GM12878 (cell line): Measurements from ENCODE around the gene ZNF689. TPM values are rescaled to one million over a fixed set of nuclear protein-coding genes. Genes with fewer than 3 reads are reported as not detected.

ENCODE experiments used
- ATAC-seq: fragments of 200-7000 bp; cut with Tn5 transposase; 3 replicates; pipeline ENCODE4 v1.9.1; 2020; ENCODE audit warnings: mild to moderate bottlenecking, moderate library complexity
- BruUV-seq: library from RNA; stranded (reverse); fragments of 400-500 nt; replicated peaks from 2 replicates; lab custom pipeline; 2021; lab: Mats Ljungman, UMichigan
- CTCF ChIA-PET: fragments of 300-600 bp; sonication (Branson Sonifier 250); formaldehyde crosslinking; extraction: SDS; loops from one replicate; lab custom pipeline; 2021; ENCODE audit warnings: inconsistent platforms; lab: Yijun Ruan, JAX
- POLR2A ChIA-PET: fragments of 350-600 bp; formaldehyde crosslinking; extraction: SDS; loops from one replicate; lab custom pipeline; 2021; ENCODE audit warnings: inconsistent platforms; lab: Charles Lee
- RAD21 ChIA-PET: fragments of 300-600 bp; sonication (Branson Sonifier 250); formaldehyde crosslinking; loops from one replicate; lab custom pipeline; 2023; ENCODE audit warnings: antibody characterized with exemption; ENCODE audit not compliant: unreplicated experiment; lab: Charles Lee
- SMC1A ChIA-PET: fragments of 300-600 bp; sonication (Branson Sonifier 250); formaldehyde crosslinking; loops from one replicate; lab custom pipeline; 2023; ENCODE audit not compliant: unreplicated experiment, uncharacterized antibody; lab: Charles Lee
- DNase-seq: peaks from one replicate; pipeline ENCODE4 v3.0.0-alpha.2; 2011; ENCODE audit warnings: low read depth, low spot score
- FAIRE-seq: peaks from 3 replicates; lab custom pipeline; 2011; peaks lifted over from hg19 to GRCh38; lab: Jason Lieb, UNC
- H2AFZ ChIP-seq: 2 replicates; pipeline ENCODE4 v1.6.0; 2011; ENCODE audit warnings: low read depth, low read length, control low read depth; ENCODE audit not compliant: control insufficient read depth
- H3K27ac ChIP-seq: 2 replicates; pipeline ENCODE4 v1.5.1; 2011; ENCODE audit warnings: control low read depth; ENCODE audit not compliant: control insufficient read depth, insufficient read depth
- H3K27me3 ChIP-seq, 2 experiments: replicated peaks in 1 of 2; 2 replicates each; pipeline versions ENCODE4 v1.6.0 to v1.6.1; 2011; ENCODE audit warnings: low read length in 1 of 2; ENCODE audit not compliant: control insufficient read depth in 2 of 2, insufficient read depth in 2 of 2
- H3K36me3 ChIP-seq, 2 experiments: 2 replicates each; pipeline ENCODE4 v1.5.1; 2011; ENCODE audit warnings: low read length in 1 of 2; ENCODE audit not compliant: control insufficient read depth in 2 of 2, insufficient read depth in 2 of 2
- H3K4me1 ChIP-seq: 2 replicates; pipeline ENCODE4 v1.6.1; 2011; ENCODE audit warnings: mild to moderate bottlenecking, low read length, moderate library complexity, mixed read lengths; ENCODE audit not compliant: control insufficient read depth, insufficient read depth
- H3K4me2 ChIP-seq: 2 replicates; pipeline ENCODE4 v1.6.0; 2011; ENCODE audit warnings: control low read depth; ENCODE audit not compliant: control insufficient read depth, insufficient read depth
- H3K4me3 ChIP-seq: fragments of 200-600 bp; sonication (generic); 2 replicates; pipeline ENCODE4 v1.5.1; 2016
- H3K79me2 ChIP-seq: 2 replicates; pipeline ENCODE4 v1.6.0; 2011; ENCODE audit warnings: low read length; ENCODE audit not compliant: control insufficient read depth, insufficient read depth
- H3K9ac ChIP-seq: 2 replicates; pipeline ENCODE4 v1.8.0; 2011; ENCODE audit warnings: low read length, control low read depth, mixed read lengths; ENCODE audit not compliant: control insufficient read depth, insufficient read depth
- H3K9me3 ChIP-seq: replicated peaks from 3 replicates; pipeline ENCODE4 v1.5.1; 2011; ENCODE audit warnings: mild to moderate bottlenecking, low read length; ENCODE audit not compliant: control insufficient read depth, insufficient read depth
- H4K20me1 ChIP-seq: 2 replicates; pipeline ENCODE4 v1.6.0; 2011; ENCODE audit not compliant: control insufficient read depth, insufficient read depth
- POLR2AphosphoS5 ChIP-seq: IDR thresholded peaks from 2 replicates; pipeline ENCODE4 v1.6.1; 2011; ENCODE audit warnings: mild to moderate bottlenecking, low read length, inconsistent platforms
- SRF ChIP-seq, 2 experiments: IDR thresholded peaks; 2 replicates each; pipeline ENCODE4 v1.6.1; 2011; ENCODE audit warnings: low read depth in 2 of 2, low read length in 2 of 2, mild to moderate bottlenecking in 1 of 2, moderate library complexity in 1 of 2
- WGBS: methylation state at CpG from one replicate; pipeline ENCODE4 v1.1.6; 2016; ENCODE audit warnings: low lambda C conversion rate; ENCODE audit not compliant: insufficient replicate concordance, insufficient coverage; ENCODE audit errors: missing lambda C conversion rate; 5-methylcytosine and 5-hydroxymethylcytosine counted together
- in situ Hi-C: fragments of 300-500 bp; cut with MboI; formaldehyde crosslinking; loops from 9 replicates; pipeline ENCODE4 v1.14.3; 2018; ENCODE audit warnings: mixed read lengths
- intact Hi-C: fragments of 100-400 bp; cut with micrococcal nuclease; formaldehyde crosslinking; loops from one replicate; pipeline ENCODE4 v1.14.2; 2022; ENCODE audit not compliant: unreplicated experiment
- polyA plus RNA-seq, 11 experiments: library from polyadenylated mRNA; depleted of rRNA in 4 of 11; unstranded in 6 of 11; stranded (reverse) in 5 of 11; fragments of >200 nt; fragmentation: Nextera tagmentation in 4 of 11; fragmentation: Illumina TruSeq in 1 of 11; extraction: Ambion mirVana in 4 of 11; extraction: Trizol in 1 of 11; gene quantifications; 1 replicate in 1 of 11; 2 replicates in 10 of 11; pipeline versions ENCODE4 v1.2.1 to v1.2.3, GENCODE V29; 2011 to 2016; ENCODE audit warnings: inconsistent platforms in 2 of 11, missing spikeins in 2 of 11, low read depth in 1 of 11
- small RNA-seq: library from RNA; depleted of rRNA; stranded (forward); fragments of <200 nt; gene quantifications from one replicate; pipeline ENCODE3, GENCODE V24; 2014
- total RNA-seq, 4 experiments: library from RNA; depleted of rRNA in 3 of 4; stranded (reverse); fragments of >200 nt in 3 of 4; fragmentation: Illumina TruSeq in 1 of 4; extraction: Trizol in 1 of 4; gene quantifications; 2 replicates each; pipeline versions ENCODE4 v1.2.1 to v1.2.3, GENCODE V29; 2013 to 2021

ZNF689 gene
- total and polyA plus RNA-seq, 10 of the 15 experiments (the other 5 are each of a cell fraction or from before 2014, with no cell fraction given): 4.7 to 13.2 (median 8.5) TPM

GRCh38 chr16:30552956-30553355, 57.2 kb downstream of the ZNF689 start:
- H3K4me3 ChIP-seq: no peak overlapping the region
- H3K36me3 ChIP-seq: peaks cover 7 to 10% of the 10 kb centered on the region in 2 experiments; a peak in 3 of 4 replicates
- no peak overlapping the region for H3K9ac ChIP-seq
- no peak overlapping the region for H3K4me2 ChIP-seq
- DNase-seq (no peak), ATAC-seq (no peak), FAIRE-seq (no peak)
- 98% methylated on average over 4 of the region's 4 CpGs for WGBS
- no peaks in the 10 kb centered on the region for H3K4me1 ChIP-seq
- SMC1A ChIA-PET: interaction anchor here (1.6 kb wide), 1 partner anchor 17 kb away, joined by 5 read pairs; no protein-coding TSS in a partner anchor
- H3K27me3 ChIP-seq: no peaks in the 10 kb centered on the region
- peaks cover 11% of the 10 kb centered on the region for H3K79me2 ChIP-seq
- H2AFZ ChIP-seq: no peak overlapping the region
- intact Hi-C loops: no loop called here
- H4K20me1 ChIP-seq: no peaks in the 10 kb centered on the region
- no peak overlapping the region for H3K27ac ChIP-seq
- in situ Hi-C loops: no loop called here
- no peaks in the 10 kb centered on the region for H3K9me3 ChIP-seq
- no TSS peak for BruUV-seq
- POLR2A ChIA-PET: interaction anchor here (0.6 to 1.0 kb wide), 2 partner anchors 12 to 66 kb away, joined by 3 read pairs; no protein-coding TSS in a partner anchor
- CTCF ChIA-PET: interaction anchor here (1.2 kb wide), 1 partner anchor 18 kb away, joined by 3 read pairs; no protein-coding TSS in a partner anchor
- TF ChIP-seq POLR2AphosphoS5 (0 out of 2 replicates have a peak, but pooled peaks have one; percentile 43), SRF (IDR thresholded peaks at IDR 0.05; ENCODE audit: low read depth in 2 of 2, low read length in 2 of 2) (no peak)
- TF ChIP-seq, all 136 proteins: peak for 1
- RAD21 ChIA-PET: interaction anchor here (1.0 to 1.9 kb wide), 2 partner anchors 17 to 123 kb away, joined by 3 to 6 read pairs; partner anchors contain the start of gene DCTPP1

Small RNA genes lying within 50 kb of the gene (small RNA-seq; reads per million reads assigned to genes)
- gene AC093249.1 (not detected), gene AC093249.4 (not detected)

Other genes with a start within 250 kb of the ZNF689 start
Only the 7 nearest of the 20 such genes appear.
- 18.3 and 21.3 TPM in 2 replicates for gene ZNF768, start 83.8 kb downstream of the ZNF689 start, total RNA-seq (2014; rRNA removed)
- 9.8 TPM in 2 replicates for gene ZNF768, start 83.8 kb downstream of the ZNF689 start, total RNA-seq (2014; rRNA removed; fragmentation: Illumina TruSeq; extraction: Trizol)
- 17.3 and 19.3 TPM in 2 replicates for gene ZNF768, start 83.8 kb downstream of the ZNF689 start, total RNA-seq (2021)
- 8.8 and 13.2 TPM in 2 replicates for gene ZNF768, start 83.8 kb downstream of the ZNF689 start, polyA plus RNA-seq (2011; rRNA removed)
- gene ZNF768, start 83.8 kb downstream of the ZNF689 start, polyA plus RNA-seq (2014; fragmentation: Illumina TruSeq; extraction: Trizol): 8.2 and 8.3 TPM in 2 replicates
- under 1 TPM; 0.05 to 0.06 TPM for gene ZNF768, start 83.8 kb downstream of the ZNF689 start, polyA plus RNA-seq (2014; fragmentation: Nextera tagmentation; extraction: Ambion mirVana)
- 23.1 and 24.5 TPM in 2 replicates for gene ZNF768, start 83.8 kb downstream of the ZNF689 start, polyA plus RNA-seq (2014; rRNA removed)
- gene ZNF768, start 83.8 kb downstream of the ZNF689 start, polyA plus RNA-seq (2016; fragmentation: Nextera tagmentation; extraction: Ambion mirVana): 1 to 10 TPM; 2.6 to 2.7 TPM
- 13.0 and 14.3 TPM in 2 replicates for gene ZNF747, start 75.5 kb downstream of the ZNF689 start, total RNA-seq (2014; rRNA removed)
- gene ZNF747, start 75.5 kb downstream of the ZNF689 start, total RNA-seq (2014; rRNA removed; fragmentation: Illumina TruSeq; extraction: Trizol): 5.0 and 5.8 TPM in 2 replicates
- gene ZNF747, start 75.5 kb downstream of the ZNF689 start, total RNA-seq (2021): 10.7 and 12.0 TPM in 2 replicates
- 2.7 and 3.3 TPM in 2 replicates for gene ZNF747, start 75.5 kb downstream of the ZNF689 start, polyA plus RNA-seq (2011; rRNA removed)
- 5.1 and 5.7 TPM in 2 replicates for gene ZNF747, start 75.5 kb downstream of the ZNF689 start, polyA plus RNA-seq (2014; fragmentation: Illumina TruSeq; extraction: Trizol)
- 1 to 10 TPM; 1.0 to 1.2 TPM for gene ZNF747, start 75.5 kb downstream of the ZNF689 start, polyA plus RNA-seq (2014; fragmentation: Nextera tagmentation; extraction: Ambion mirVana)
- 11.5 and 12.1 TPM in 2 replicates for gene ZNF747, start 75.5 kb downstream of the ZNF689 start, polyA plus RNA-seq (2014; rRNA removed)
- gene ZNF747, start 75.5 kb downstream of the ZNF689 start, polyA plus RNA-seq (2016; fragmentation: Nextera tagmentation; extraction: Ambion mirVana): 1 to 10 TPM; 8.6 to 8.8 TPM
- gene ZNF764, start 52.0 kb downstream of the ZNF689 start, total RNA-seq (2014; rRNA removed): 9.0 and 9.2 TPM in 2 replicates
- 3.4 and 3.5 TPM in 2 replicates for gene ZNF764, start 52.0 kb downstream of the ZNF689 start, total RNA-seq (2014; rRNA removed; fragmentation: Illumina TruSeq; extraction: Trizol)
- 11.2 and 11.9 TPM in 2 replicates for gene ZNF764, start 52.0 kb downstream of the ZNF689 start, total RNA-seq (2021)
- 2.7 and 2.8 TPM in 2 replicates for gene ZNF764, start 52.0 kb downstream of the ZNF689 start, polyA plus RNA-seq (2011; rRNA removed)
- gene ZNF764, start 52.0 kb downstream of the ZNF689 start, polyA plus RNA-seq (2014; fragmentation: Illumina TruSeq; extraction: Trizol): 2.8 and 3.2 TPM in 2 replicates
- gene ZNF764, start 52.0 kb downstream of the ZNF689 start, polyA plus RNA-seq (2014; fragmentation: Nextera tagmentation; extraction: Ambion mirVana): 1 to 10 TPM in 1 of 2 experiments, under 1 TPM in 1; 0.61 to 1.6 TPM
- 9.5 and 10.8 TPM in 2 replicates for gene ZNF764, start 52.0 kb downstream of the ZNF689 start, polyA plus RNA-seq (2014; rRNA removed)
- 1 to 10 TPM; 4.2 to 4.8 TPM for gene ZNF764, start 52.0 kb downstream of the ZNF689 start, polyA plus RNA-seq (2016; fragmentation: Nextera tagmentation; extraction: Ambion mirVana)
- gene ZNF688, start 38.7 kb downstream of the ZNF689 start, total RNA-seq (2014; rRNA removed): 12.5 and 13.6 TPM in 2 replicates
- gene ZNF688, start 38.7 kb downstream of the ZNF689 start, total RNA-seq (2014; rRNA removed; fragmentation: Illumina TruSeq; extraction: Trizol): 7.4 and 8.6 TPM in 2 replicates
- 9.2 and 12.6 TPM in 2 replicates for gene ZNF688, start 38.7 kb downstream of the ZNF689 start, total RNA-seq (2021)
- gene ZNF688, start 38.7 kb downstream of the ZNF689 start, polyA plus RNA-seq (2011; rRNA removed): 6.0 and 6.3 TPM in 2 replicates
- gene ZNF688, start 38.7 kb downstream of the ZNF689 start, polyA plus RNA-seq (2014; fragmentation: Illumina TruSeq; extraction: Trizol): 2.7 and 8.5 TPM in 2 replicates
- gene ZNF688, start 38.7 kb downstream of the ZNF689 start, polyA plus RNA-seq (2014; fragmentation: Nextera tagmentation; extraction: Ambion mirVana): under 1 TPM; 0.14 to 0.88 TPM
- gene ZNF688, start 38.7 kb downstream of the ZNF689 start, polyA plus RNA-seq (2014; rRNA removed): 12.9 and 13.7 TPM in 2 replicates
- 10 to 100 TPM; 16.2 to 17.4 TPM for gene ZNF688, start 38.7 kb downstream of the ZNF689 start, polyA plus RNA-seq (2016; fragmentation: Nextera tagmentation; extraction: Ambion mirVana)
- gene ZNF785, start 24.7 kb downstream of the ZNF689 start, total RNA-seq (2014; rRNA removed): 8.9 and 9.1 TPM in 2 replicates
- gene ZNF785, start 24.7 kb downstream of the ZNF689 start, total RNA-seq (2014; rRNA removed; fragmentation: Illumina TruSeq; extraction: Trizol): 6.4 and 7.0 TPM in 2 replicates
- gene ZNF785, start 24.7 kb downstream of the ZNF689 start, total RNA-seq (2021): 11.1 and 11.5 TPM in 2 replicates
- gene ZNF785, start 24.7 kb downstream of the ZNF689 start, polyA plus RNA-seq (2011; rRNA removed): 10.8 and 11.6 TPM in 2 replicates
- 5.8 and 6.2 TPM in 2 replicates for gene ZNF785, start 24.7 kb downstream of the ZNF689 start, polyA plus RNA-seq (2014; fragmentation: Illumina TruSeq; extraction: Trizol)
- 1 to 10 TPM in 1 of 2 experiments, under 1 TPM in 1; 0.87 to 1.5 TPM for gene ZNF785, start 24.7 kb downstream of the ZNF689 start, polyA plus RNA-seq (2014; fragmentation: Nextera tagmentation; extraction: Ambion mirVana)
- gene ZNF785, start 24.7 kb downstream of the ZNF689 start, polyA plus RNA-seq (2014; rRNA removed): 11.5 and 12.8 TPM in 2 replicates
- gene ZNF785, start 24.7 kb downstream of the ZNF689 start, polyA plus RNA-seq (2016; fragmentation: Nextera tagmentation; extraction: Ambion mirVana): 1 to 10 TPM; 5.9 to 8.1 TPM
- gene PRR14, start 40.6 kb upstream of the ZNF689 start, total RNA-seq (2014; rRNA removed): 16.3 and 18.8 TPM in 2 replicates
- 8.4 and 9.4 TPM in 2 replicates for gene PRR14, start 40.6 kb upstream of the ZNF689 start, total RNA-seq (2014; rRNA removed; fragmentation: Illumina TruSeq; extraction: Trizol)
- 58.5 and 66.8 TPM in 2 replicates for gene PRR14, start 40.6 kb upstream of the ZNF689 start, total RNA-seq (2021)
- gene PRR14, start 40.6 kb upstream of the ZNF689 start, polyA plus RNA-seq (2011; rRNA removed): 8.7 and 12.3 TPM in 2 replicates
- gene PRR14, start 40.6 kb upstream of the ZNF689 start, polyA plus RNA-seq (2014; fragmentation: Illumina TruSeq; extraction: Trizol): 15.6 and 19.5 TPM in 2 replicates
- 1 to 10 TPM; 2.5 to 8.7 TPM for gene PRR14, start 40.6 kb upstream of the ZNF689 start, polyA plus RNA-seq (2014; fragmentation: Nextera tagmentation; extraction: Ambion mirVana)
- 41.3 and 43.5 TPM in 2 replicates for gene PRR14, start 40.6 kb upstream of the ZNF689 start, polyA plus RNA-seq (2014; rRNA removed)
- 10 to 100 TPM; 28.9 to 31.9 TPM for gene PRR14, start 40.6 kb upstream of the ZNF689 start, polyA plus RNA-seq (2016; fragmentation: Nextera tagmentation; extraction: Ambion mirVana)
- 19.0 and 23.7 TPM in 2 replicates for gene FBRS, start 48.0 kb upstream of the ZNF689 start, total RNA-seq (2014; rRNA removed)
- gene FBRS, start 48.0 kb upstream of the ZNF689 start, total RNA-seq (2014; rRNA removed; fragmentation: Illumina TruSeq; extraction: Trizol): 13.5 and 15.7 TPM in 2 replicates
- gene FBRS, start 48.0 kb upstream of the ZNF689 start, total RNA-seq (2021): 82.5 and 87.6 TPM in 2 replicates
- gene FBRS, start 48.0 kb upstream of the ZNF689 start, polyA plus RNA-seq (2011; rRNA removed): 8.1 and 13.6 TPM in 2 replicates
- 17.0 and 28.4 TPM in 2 replicates for gene FBRS, start 48.0 kb upstream of the ZNF689 start, polyA plus RNA-seq (2014; fragmentation: Illumina TruSeq; extraction: Trizol)
- under 1 TPM; 0.45 to 0.95 TPM for gene FBRS, start 48.0 kb upstream of the ZNF689 start, polyA plus RNA-seq (2014; fragmentation: Nextera tagmentation; extraction: Ambion mirVana)
- gene FBRS, start 48.0 kb upstream of the ZNF689 start, polyA plus RNA-seq (2014; rRNA removed): 41.1 and 52.4 TPM in 2 replicates
- gene FBRS, start 48.0 kb upstream of the ZNF689 start, polyA plus RNA-seq (2016; fragmentation: Nextera tagmentation; extraction: Ambion mirVana): 1 to 10 TPM; 5.9 to 6.7 TPM